Natural killer cell (primary cell): ENCODE data around the gene EPC2. TPM values are rescaled to one million over a fixed set of nuclear protein-coding genes. Genes with fewer than 3 reads are reported as not detected.

Source experiments
- ATAC-seq, 3 donors: fragments of 150-1000 bp in 2 of 3; fragments of 200-7000 bp in 1 of 3; cut with Tn5 transposase; 1 replicate in 1 of 3; 2 replicates in 2 of 3; pipeline ENCODE4 v1.10.0; 2021; ENCODE audit warnings: mild to moderate bottlenecking in 2 of 3, moderate library complexity in 2 of 3
- DNase-seq, 2 donors: peaks; one replicate each; pipeline versions ENCODE4 v3.0.0 to v3.0.0-alpha.2; 2013 to 2021; ENCODE audit warnings: mixed read lengths in 1 of 2
- H3K27ac ChIP-seq: one replicate; pipeline ENCODE4 v1.5.1; 2013; ENCODE audit warnings: mild to moderate bottlenecking, low read length
- H3K27me3 ChIP-seq: one replicate; pipeline ENCODE4 v1.6.1; 2013; ENCODE audit warnings: low read length; ENCODE audit not compliant: control insufficient read depth, insufficient read depth
- H3K36me3 ChIP-seq: one replicate; pipeline ENCODE4 v1.6.1; 2013; ENCODE audit warnings: low read length; ENCODE audit not compliant: control insufficient read depth, insufficient read depth
- H3K4me1 ChIP-seq: one replicate; pipeline ENCODE4 v1.6.1; 2013; ENCODE audit warnings: low read length; ENCODE audit not compliant: control insufficient read depth, insufficient read depth
- H3K4me3 ChIP-seq: one replicate; pipeline ENCODE4 v1.5.1; 2013; ENCODE audit warnings: low read length
- H3K9me3 ChIP-seq: one replicate; pipeline ENCODE4 v1.6.1; 2013; ENCODE audit warnings: low read length; ENCODE audit not compliant: control insufficient read depth, insufficient read depth
- H3K27ac Mint-ChIP-seq, 2 donors: one replicate each; pipeline ENCODE4 v1.8.0; 2022; ENCODE audit warnings: mild to moderate bottlenecking in 2 of 2, mixed read lengths in 2 of 2, moderate library complexity in 1 of 2
- H3K27me3 Mint-ChIP-seq, 2 donors: one replicate each; pipeline ENCODE4 v1.8.0; 2022; ENCODE audit warnings: low read depth in 2 of 2, mixed read lengths in 2 of 2
- H3K36me3 Mint-ChIP-seq: one replicate; pipeline ENCODE4 v1.8.0; 2022; ENCODE audit warnings: mixed read lengths
- H3K4me1 Mint-ChIP-seq, 2 donors: one replicate each; pipeline ENCODE4 v1.8.0; 2022; ENCODE audit warnings: mixed read lengths in 2 of 2
- H3K4me3 Mint-ChIP-seq: one replicate; pipeline ENCODE4 v1.8.0; 2022; ENCODE audit warnings: mild to moderate bottlenecking, moderate library complexity, mixed read lengths
- H3K9me3 Mint-ChIP-seq, 2 donors: one replicate each; pipeline ENCODE4 v1.8.0; 2022; ENCODE audit warnings: mixed read lengths in 2 of 2
- WGBS: methylation state at CpG from one replicate; pipeline ENCODE4 v1.1.7; 2013; ENCODE audit warnings: missing lambda C conversion rate; ENCODE audit not compliant: insufficient coverage; 5-methylcytosine and 5-hydroxymethylcytosine counted together
- intact Hi-C: fragments of 100-400 bp; cut with micrococcal nuclease; formaldehyde crosslinking; loops from one replicate; pipeline ENCODE4 v1.14.2; 2022
- total RNA-seq, 4 donors: library from RNA; stranded (reverse); fragments of 120-200 nt in 1 of 4; gene quantifications; one replicate each; pipeline versions ENCODE4 v1.2.3 to v1.2.4, GENCODE V29; 2013 to 2022
- TF ChIP-seq, protein P1 (sequence below): fragments of 200-600 bp; IDR thresholded peaks from one replicate; pipeline ENCODE4 v1.8.0; 2022; ENCODE audit warnings: antibody characterized with exemption

Gene EPC2
- total RNA-seq, 3 donors from 2014 or later (not counting 1 experiment from before 2014, with no cell fraction given) = 64.6 to 76.3 (median 66.1) TPM

DNA sequence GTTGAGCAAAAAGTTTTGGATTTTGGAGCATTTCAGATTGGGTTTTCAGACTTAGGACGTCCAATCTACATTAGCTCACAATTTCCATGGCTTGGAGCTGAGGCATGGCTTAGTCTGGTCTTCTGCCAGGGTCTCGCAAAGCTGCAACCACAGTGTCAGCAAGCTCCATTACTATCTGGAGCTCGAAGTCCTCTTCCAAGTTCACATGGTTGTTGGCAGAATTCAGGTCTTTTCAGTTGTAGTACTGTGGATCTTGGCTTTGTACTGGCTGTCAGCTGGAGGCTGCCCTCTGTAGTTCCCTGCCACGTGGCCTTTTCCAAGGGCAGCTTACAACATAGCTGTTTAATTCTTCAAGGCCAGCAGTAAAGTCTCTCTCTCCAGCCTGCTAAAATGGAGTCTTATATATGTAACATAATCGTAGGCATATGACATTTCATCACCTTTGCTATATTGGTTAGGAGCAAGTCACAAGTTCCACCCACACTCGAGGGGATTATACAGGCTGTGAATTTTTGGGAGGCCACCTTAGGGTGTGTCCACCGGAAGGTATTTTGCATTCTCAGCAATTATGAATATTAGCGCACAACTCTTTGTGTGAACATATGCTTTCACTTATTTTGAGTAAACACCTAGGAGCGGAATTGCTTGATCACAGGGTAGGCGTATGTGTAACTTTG lies 41.5 kb upstream of the EPC2 start:
- H3K9me3 Mint-ChIP-seq = no peaks in the 10 kb centered on the region
- intact Hi-C loops = no loop called here
- Histone ChIP-seq H3K9me3 (no peaks in the 10 kb centered on the region), H3K27ac (no peak overlapping the region), H3K27me3 (no peaks in the 10 kb centered on the region), H3K4me1 (no peaks in the 10 kb centered on the region), H3K4me3 (no peak overlapping the region), H3K36me3 (no peaks in the 10 kb centered on the region)
- H3K4me1 Mint-ChIP-seq = no peaks in the 10 kb centered on the region
- WGBS = 86% methylated on average over 10 of the region's 10 CpGs
- DNase-seq = no peak
- TF ChIP-seq, protein P1, sequence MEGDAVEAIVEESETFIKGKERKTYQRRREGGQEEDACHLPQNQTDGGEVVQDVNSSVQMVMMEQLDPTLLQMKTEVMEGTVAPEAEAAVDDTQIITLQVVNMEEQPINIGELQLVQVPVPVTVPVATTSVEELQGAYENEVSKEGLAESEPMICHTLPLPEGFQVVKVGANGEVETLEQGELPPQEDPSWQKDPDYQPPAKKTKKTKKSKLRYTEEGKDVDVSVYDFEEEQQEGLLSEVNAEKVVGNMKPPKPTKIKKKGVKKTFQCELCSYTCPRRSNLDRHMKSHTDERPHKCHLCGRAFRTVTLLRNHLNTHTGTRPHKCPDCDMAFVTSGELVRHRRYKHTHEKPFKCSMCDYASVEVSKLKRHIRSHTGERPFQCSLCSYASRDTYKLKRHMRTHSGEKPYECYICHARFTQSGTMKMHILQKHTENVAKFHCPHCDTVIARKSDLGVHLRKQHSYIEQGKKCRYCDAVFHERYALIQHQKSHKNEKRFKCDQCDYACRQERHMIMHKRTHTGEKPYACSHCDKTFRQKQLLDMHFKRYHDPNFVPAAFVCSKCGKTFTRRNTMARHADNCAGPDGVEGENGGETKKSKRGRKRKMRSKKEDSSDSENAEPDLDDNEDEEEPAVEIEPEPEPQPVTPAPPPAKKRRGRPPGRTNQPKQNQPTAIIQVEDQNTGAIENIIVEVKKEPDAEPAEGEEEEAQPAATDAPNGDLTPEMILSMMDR = no peak
- ATAC-seq = no peak
- no peak overlapping the region for H3K4me3 Mint-ChIP-seq
- H3K36me3 Mint-ChIP-seq = no peaks in the 10 kb centered on the region
- peaks cover 6 to 18% of the 10 kb centered on the region in 2 donors for H3K27me3 Mint-ChIP-seq
- H3K27ac Mint-ChIP-seq = no peak overlapping the region

DNA sequence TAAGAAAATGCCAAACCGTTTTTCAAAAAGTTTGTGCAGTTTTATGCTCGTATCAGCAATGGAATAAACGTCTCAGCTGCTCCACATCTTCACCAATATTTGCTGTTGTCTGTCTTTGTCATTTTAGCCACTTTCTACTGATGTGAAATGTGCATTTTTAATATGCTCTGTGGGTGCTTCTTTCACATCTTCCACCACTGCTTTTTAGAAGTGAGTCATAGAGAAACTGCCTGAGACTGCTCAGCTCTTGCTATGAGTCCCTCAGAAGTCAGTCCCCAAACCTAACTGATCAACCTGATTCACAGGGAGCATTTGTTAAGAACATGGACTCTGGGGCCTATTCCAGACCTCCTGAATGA lies 41.0 kb upstream of the EPC2 start:
- Mint-ChIP-seq H3K4me1 (no peaks in the 10 kb centered on the region), H3K4me3 (no peak overlapping the region), H3K9me3 (no peaks in the 10 kb centered on the region), H3K27ac (no peak overlapping the region), H3K27me3 (peaks cover 6 to 18% of the 10 kb centered on the region in 2 donors), H3K36me3 (no peaks in the 10 kb centered on the region)
- Histone ChIP-seq H3K9me3 (no peaks in the 10 kb centered on the region), H3K27me3 (no peaks in the 10 kb centered on the region), H3K36me3 (no peaks in the 10 kb centered on the region), H3K4me1 (no peaks in the 10 kb centered on the region), H3K27ac (no peak overlapping the region), H3K4me3 (no peak overlapping the region)
- DNase-seq = no peak
- TF ChIP-seq, protein P1 = no peak
- intact Hi-C loops = no loop called here
- 62% methylated on average over 3 of the region's 3 CpGs for WGBS
- ATAC-seq = no peak

DNA sequence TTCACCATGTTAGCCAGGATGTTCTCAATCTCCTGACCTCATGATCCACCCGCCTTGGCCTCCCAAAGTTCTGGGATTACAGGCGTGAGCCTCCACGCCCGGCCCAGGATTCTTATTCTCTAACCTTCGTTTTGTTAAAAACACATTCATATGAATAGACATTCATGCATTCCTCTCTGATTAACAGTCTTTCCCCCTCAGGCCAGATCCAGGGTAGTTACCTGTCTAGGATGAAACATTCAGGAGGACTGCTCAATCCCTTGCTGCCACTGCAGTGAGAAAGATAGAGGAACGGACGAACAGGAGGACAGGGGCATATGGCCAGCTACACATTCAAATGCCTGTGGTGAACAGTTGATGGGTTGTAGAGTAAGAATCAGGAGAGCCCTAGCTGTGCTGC lies 39.6 kb upstream of the EPC2 start:
- Mint-ChIP-seq H3K4me3 (no peak overlapping the region), H3K9me3 (no peaks in the 10 kb centered on the region), H3K27me3 (peaks cover 3 to 19% of the 10 kb centered on the region in 2 donors), H3K27ac (no peak overlapping the region), H3K36me3 (no peaks in the 10 kb centered on the region), H3K4me1 (no peaks in the 10 kb centered on the region)
- no peaks in the 10 kb centered on the region for H3K4me1 ChIP-seq
- no peaks in the 10 kb centered on the region for H3K27me3 ChIP-seq
- H3K27ac ChIP-seq = no peak overlapping the region
- no peaks in the 10 kb centered on the region for H3K9me3 ChIP-seq
- H3K36me3 ChIP-seq = no peaks in the 10 kb centered on the region
- TF ChIP-seq, protein P1 = no peak
- intact Hi-C loops = no loop called here
- DNase-seq (no peak), ATAC-seq (no peak)
- H3K4me3 ChIP-seq = no peak overlapping the region
- 96% methylated on average over 7 of the region's 7 CpGs for WGBS

DNA sequence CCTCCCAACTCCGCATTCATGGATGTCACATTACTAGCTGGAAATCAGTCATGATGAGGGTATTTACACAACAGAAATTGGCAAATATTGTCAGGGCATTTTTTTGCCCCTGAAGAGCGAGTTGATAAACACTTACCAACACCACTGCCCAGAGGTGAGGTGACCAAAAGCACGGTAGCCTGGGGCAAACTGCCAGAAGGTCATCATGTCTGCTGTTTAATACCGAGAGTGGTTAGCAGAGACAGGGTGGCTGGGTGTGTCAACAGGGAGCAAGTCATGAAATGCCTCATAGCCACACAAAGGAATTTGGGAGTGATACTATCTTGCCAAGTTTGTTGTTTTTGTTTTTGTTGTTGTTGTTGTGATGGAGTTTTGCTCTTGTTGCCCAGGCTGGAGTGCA lies 37.0 kb upstream of the EPC2 start:
- Mint-ChIP-seq H3K36me3 (no peaks in the 10 kb centered on the region), H3K4me1 (no peaks in the 10 kb centered on the region), H3K27ac (no peak overlapping the region), H3K27me3 (peaks cover 6 to 13% of the 10 kb centered on the region in 2 donors), H3K9me3 (no peaks in the 10 kb centered on the region), H3K4me3 (no peak overlapping the region)
- DNase-seq = no peak
- Histone ChIP-seq H3K27ac (no peak overlapping the region), H3K27me3 (no peaks in the 10 kb centered on the region), H3K9me3 (no peaks in the 10 kb centered on the region), H3K4me1 (no peaks in the 10 kb centered on the region), H3K4me3 (no peak overlapping the region), H3K36me3 (no peaks in the 10 kb centered on the region)
- TF ChIP-seq, protein P1 = no peak
- intact Hi-C loops = no loop called here
- no peak for ATAC-seq
- 98% methylated on average over 4 of the region's 4 CpGs for WGBS
